Hepatic stellate cell (primary cell): ENCODE measurements around the gene UBE3C.
"Not testable (repeated sequence)": the region's sequence is repeated elsewhere in the genome, so short reads cannot be mapped to it uniquely, and the experiment has no call there.

Source experiments
- DNase-seq: peaks from one replicate; pipeline ENCODE4 v3.0.0; 2011; ENCODE audit warnings: low spot score

Gene UBE3C

GRCh38 chr7:157271991-157272324, 133.2 kb downstream of the UBE3C start:
- peak; percentile 94 for DNase-seq

- DNase-seq = no peak
Measured at GRCh38 chr7:157272351-157273207, 133.9 kb downstream of the UBE3C start.

DNA sequence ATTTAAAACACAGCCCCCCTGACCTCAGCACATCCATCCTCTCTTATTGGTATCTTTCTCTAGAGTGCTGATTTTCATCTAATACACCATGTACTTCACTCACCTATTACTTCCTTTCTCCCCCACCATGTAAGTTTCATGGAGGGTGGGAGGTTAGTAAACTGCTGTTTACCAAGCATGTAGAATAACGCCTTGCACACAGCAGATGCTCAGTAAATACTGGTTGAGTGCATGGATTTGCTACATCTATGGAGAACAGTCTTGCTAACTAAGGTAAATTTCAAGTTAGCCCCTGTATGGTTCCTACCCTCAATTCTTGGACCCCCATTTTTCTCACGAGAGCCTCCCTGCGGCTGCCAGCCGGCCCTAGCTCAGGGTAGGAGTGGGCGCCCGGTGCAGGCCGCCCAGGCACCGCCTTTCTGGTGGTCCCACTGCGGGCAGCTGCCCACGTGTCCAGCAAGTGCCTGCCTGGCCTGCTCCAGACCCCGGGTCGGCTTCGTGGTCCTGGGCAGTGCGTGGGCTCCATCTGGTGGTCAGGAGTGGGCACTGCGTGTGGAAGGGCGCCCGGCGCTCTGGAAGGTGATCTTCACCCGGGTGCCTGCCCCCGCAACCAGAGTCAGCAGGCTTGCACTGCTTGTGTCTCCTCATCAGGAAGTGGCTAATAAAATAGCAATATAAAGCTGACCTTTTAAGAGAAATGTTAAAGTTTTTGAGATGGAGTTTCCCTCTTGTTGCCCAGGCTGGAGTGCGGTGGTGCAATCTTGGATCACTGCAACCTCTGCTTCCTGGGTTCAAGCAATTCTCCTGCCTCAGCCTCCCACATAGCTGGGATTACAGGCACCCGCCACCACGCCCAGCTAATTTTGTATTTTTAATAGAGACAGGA, 134.7 kb downstream of the UBE3C start:
- peak; percentile 93 for DNase-seq

- DNase-seq = not testable (repeated sequence)
Measured at GRCh38 chr7:157274094-157274634, 135.4 kb downstream of the UBE3C start.

- DNase-seq = no peak
Measured at GRCh38 chr7:157274991-157275427, 136.3 kb downstream of the UBE3C start.

DNA sequence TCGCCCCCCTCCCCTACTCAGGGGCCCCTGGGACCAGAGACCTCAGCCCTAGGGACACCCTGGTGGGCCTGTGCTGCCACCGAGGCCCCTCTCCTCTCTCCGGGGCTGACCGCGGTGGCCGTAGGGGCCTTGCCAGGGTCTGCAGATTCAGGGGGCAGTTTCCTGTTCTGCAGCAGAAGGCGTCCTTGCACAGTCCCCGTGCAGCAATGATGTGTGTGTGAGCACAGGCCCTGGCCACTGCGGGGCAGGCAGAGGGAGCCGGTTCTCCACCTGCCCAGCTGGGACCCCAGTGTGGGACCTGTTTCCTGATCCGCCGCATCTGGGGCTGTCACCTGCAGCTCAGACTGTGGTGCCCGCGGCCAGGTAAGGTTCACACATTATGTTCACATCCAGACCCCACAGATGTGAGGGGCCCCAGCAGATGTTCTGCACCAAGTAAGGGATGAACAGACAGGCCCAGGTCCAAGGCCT, 137.4 kb downstream of the UBE3C start:
- no peak for DNase-seq

GRCh38 chr7:157276731-157277562, 138.2 kb downstream of the UBE3C start:
- peak; percentile 69 for DNase-seq

GRCh38 chr7:157277568-157277967, 138.8 kb downstream of the UBE3C start:
- DNase-seq = not testable (repeated sequence)

GRCh38 chr7:157278167-157278790, 139.6 kb downstream of the UBE3C start:
- DNase-seq = no peak

DNA sequence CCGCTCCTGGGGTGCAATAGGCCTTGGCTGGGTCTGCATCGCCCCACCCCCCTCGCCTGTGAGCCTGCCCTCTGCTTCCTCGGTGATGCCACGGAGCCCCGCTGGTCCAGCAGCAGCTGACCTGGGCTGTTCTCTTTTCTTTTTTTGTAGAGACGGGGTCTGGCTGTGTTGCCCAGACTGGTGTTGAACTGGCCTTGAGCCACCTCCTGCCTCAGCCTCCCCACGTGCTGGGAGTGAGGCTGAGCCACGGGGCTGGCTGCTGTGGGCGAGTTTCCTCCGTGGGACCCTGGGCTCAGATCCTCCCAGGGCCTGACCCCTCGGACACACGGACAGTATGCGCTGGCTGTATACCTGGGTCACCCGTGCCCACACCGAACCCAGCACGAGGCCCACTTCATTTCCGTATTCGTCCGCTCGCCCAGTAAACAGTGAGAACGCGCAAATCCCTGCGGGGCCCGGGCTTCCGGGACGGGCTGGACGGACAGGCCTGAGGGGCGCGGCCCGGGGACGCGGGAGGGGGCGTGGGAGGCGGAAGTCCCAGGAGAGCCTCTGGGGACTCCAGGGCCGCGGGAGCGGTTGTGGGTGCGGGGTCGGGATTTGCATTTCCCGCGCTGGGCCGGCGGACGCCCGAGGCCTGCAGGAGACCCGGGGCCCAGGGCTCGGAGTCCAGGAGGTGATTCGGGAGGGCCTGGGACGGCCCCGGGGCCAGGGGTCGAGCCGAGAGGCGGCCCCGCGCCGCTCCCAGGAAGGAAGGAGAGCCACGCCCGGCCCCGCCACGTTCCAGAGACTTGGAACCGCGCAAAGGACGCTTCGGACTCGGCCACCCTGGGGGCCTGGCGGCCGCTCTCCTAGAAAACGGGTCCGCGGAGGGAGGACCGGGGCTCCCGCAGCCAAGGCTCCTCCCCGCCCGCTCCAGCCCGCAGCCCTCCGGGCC, 140.3 kb downstream of the UBE3C start:
- peak; percentile 71 for DNase-seq

GRCh38 chr7:157279741-157280215, 141.1 kb downstream of the UBE3C start:
- no peak for DNase-seq

DNA sequence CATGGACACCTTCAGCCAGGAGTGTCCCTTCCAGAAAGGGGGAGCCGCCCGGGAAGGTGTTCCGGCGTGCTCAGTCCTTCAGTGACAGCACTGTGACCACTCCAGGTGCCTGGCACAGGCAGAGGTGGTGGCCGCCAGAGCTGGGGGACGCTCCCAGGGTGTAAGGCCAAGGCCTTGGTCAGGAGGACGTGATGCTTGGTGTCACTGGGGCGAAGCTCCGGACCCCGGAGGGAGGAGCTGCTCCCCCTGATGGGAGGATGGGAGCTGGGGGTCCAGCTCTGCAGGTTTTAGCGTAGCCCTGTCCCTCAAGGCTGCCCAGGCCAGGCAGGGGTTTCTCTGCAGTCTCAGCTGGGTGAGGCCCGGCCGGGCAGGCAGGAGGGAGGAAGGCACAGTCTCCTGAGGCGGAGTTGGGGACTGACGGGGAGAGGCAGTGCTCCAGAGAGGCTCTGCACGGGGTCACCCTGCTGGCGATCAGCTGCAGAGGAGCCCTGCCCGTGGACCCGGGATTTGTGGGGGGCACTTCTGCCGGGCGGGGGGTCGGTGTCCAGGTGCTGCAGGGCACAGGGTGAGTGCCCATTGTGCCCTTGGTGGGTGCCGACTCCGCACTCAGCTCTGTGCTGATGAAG, 141.6 kb downstream of the UBE3C start:
- DNase-seq = no peak

DNA sequence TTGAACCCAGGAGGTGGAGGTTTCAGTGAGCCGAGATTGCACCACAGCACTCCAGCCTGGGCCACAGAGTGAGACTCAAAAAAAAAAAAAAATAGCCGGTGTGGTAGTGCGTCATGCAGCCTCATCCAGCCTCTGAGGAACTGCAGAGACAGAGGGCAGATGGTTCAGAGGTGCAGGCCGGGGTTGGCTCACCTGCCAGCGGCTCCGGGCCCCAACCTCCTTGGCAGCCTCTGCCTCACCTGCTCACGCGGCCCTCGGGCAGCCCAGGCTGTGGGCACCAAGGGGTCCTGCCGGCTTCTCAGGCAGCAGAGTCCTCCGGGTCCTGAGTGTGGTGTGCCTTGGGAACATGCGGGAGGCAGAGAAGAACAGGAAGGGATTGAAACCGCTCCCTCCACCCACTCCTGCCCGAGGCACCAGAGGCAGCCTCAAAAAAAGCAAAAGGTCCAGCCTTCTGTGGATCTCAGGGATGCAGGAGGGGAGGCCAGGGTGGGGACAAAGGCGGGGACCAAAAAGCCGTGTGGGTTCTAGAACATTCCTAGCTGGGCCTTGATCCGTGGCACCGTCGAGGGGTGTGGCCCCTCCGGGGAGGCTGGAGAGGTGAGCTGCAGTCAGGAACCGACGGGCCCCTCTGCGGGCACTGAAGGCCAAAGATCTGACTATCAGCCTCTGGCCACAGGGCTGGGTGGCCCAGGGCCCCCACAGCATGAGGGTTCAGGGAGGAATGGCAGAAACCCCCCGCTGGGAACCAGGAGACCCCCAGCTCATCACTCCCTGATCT, 142.7 kb downstream of the UBE3C start:
- DNase-seq = no peak

DNA sequence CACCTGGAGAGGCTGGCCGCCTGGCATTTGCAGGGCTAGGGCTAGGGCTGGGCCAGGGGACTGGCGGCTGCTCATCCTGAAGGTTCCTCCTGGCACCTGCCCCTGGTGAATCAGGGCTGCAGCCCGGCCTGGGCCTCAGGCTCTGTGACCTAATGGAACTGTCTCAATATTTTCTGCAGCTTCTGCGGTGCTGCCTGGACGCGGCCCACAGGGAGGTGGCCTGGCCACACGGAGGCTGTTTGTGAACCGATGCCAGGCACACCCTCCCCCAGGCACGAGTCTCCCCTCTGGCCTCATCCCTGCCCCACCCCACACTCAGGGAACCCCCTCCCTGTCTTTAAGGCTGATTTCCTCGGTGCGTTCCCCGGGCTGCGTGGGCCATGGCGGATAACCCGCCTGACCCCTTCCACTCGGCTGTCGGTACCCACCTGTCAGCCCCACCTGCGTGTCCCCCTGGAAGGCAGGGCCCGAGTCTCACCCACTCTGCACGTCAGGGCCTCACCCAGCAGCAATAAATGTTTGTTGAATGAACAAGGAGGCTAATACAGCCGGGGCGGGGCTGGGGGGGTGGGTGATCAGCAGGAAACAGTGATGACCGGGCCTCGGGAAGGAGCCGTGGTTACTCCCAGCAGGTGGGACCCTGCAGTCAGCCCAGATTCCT, 143.5 kb downstream of the UBE3C start:
- DNase-seq = no peak

DNA sequence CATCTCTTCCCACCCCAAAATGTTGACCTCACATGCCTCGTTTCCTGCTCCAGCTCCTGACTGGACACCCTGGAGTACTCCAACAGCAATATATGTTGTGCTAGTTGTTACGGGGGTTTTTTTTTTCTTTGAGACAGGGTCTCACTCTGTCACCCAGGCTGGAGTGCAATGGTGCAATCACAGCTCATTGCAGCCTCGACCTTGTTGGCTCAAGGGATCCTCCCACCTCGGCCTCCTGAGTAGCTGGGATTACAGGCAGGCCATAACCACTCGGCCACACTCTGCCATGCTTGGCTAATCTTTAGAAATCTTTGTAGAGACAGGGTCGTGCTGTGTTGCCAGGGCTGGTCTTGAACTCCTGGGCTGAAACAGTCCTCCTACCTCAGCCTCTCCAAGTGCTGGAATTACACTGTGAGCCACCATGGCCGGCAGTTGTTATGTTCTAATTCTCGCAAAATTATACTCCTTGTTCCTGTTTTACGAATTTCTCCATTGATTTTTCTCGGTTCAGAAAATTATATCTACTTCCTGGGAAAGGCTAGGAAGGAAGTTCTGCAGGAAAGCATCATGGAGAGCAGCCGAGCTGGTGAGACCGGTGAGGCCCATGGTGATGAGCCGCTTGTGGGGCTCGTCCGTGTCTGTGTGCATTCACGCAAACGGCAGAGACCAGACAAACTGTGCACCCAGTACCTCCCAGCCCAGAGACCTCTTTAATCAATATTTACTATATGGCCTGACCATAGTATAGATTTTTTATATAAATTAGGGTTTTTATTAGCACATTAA, 145.7 kb downstream of the UBE3C start:
- no peak for DNase-seq

GRCh38 chr7:157291404-157292080, 152.8 kb downstream of the UBE3C start:
- no peak for DNase-seq

- DNase-seq = no peak
Measured at GRCh38 chr7:157292258-157292657, 153.5 kb downstream of the UBE3C start.
